ENCODE measurements around the gene CENPT.

- TF ChIP-seq POLR2AphosphoS5 (IDR thresholded peaks at IDR 0.05) (no peak), CTCF (IDR thresholded peaks at IDR 0.05) (no peak), EP300 (IDR thresholded peaks at IDR 0.05) (no peak), POLR2A (IDR thresholded peaks at IDR 0.05) (no peak)
Observed at GRCh38 chr16:67783353-67783725, 64.2 kb downstream of the CENPT start.

Measured in upper lobe of left lung (tissue), 4 donors.